Hepatocyte (in vitro differentiated cells): ENCODE data around the gene ZFC3H1. TPM values are rescaled to one million over a fixed set of nuclear protein-coding genes. Genes with fewer than 3 reads are reported as not detected.
"Not testable (repeated sequence)": the region's sequence is repeated elsewhere in the genome, so short reads cannot be mapped to it uniquely, and the experiment has no call there.

Experiments used
- DNase-seq: peaks from one replicate; pipeline ENCODE4 v3.0.0-alpha.2; 2016; ENCODE audit warnings: low spot score
- H2AFZ ChIP-seq: fragments of 200-600 bp; sonication (generic); 2 replicates; pipeline ENCODE4 v1.6.0; 2016; ENCODE audit warnings: antibody characterized with exemption, mild to moderate bottlenecking
- H3K27ac ChIP-seq: fragments of 200-600 bp; sonication (generic); 2 replicates; pipeline ENCODE4 v1.5.1; 2016; ENCODE audit warnings: mild to moderate bottlenecking
- H3K27me3 ChIP-seq: fragments of 200-600 bp; sonication (generic); 2 replicates; pipeline ENCODE4 v1.6.1; 2016
- H3K36me3 ChIP-seq: fragments of 200-600 bp; sonication (generic); replicated peaks from 2 replicates; pipeline ENCODE4 v1.5.1; 2016; ENCODE audit warnings: low read depth; ENCODE audit not compliant: insufficient read depth
- H3K4me1 ChIP-seq: fragments of 200-600 bp; sonication (generic); 2 replicates; pipeline ENCODE4 v1.5.1; 2016; ENCODE audit warnings: mild to moderate bottlenecking, moderate library complexity; ENCODE audit not compliant: insufficient read depth
- H3K4me2 ChIP-seq: fragments of 200-600 bp; sonication (generic); 2 replicates; pipeline ENCODE4 v1.6.0; 2016
- H3K4me3 ChIP-seq: fragments of 200-600 bp; sonication (generic); 2 replicates; pipeline ENCODE4 v1.5.1; 2016; ENCODE audit warnings: mild to moderate bottlenecking
- H3K79me2 ChIP-seq: fragments of 200-600 bp; sonication (generic); 2 replicates; pipeline ENCODE4 v1.6.0; 2017; ENCODE audit warnings: mild to moderate bottlenecking
- H3K9me2 ChIP-seq: fragments of 200-600 bp; sonication (generic); replicated peaks from 2 replicates; pipeline ENCODE4 v1.6.0; 2017; ENCODE audit warnings: mild to moderate bottlenecking; ENCODE audit not compliant: insufficient read depth
- H3K9me3 ChIP-seq: fragments of 200-600 bp; sonication (generic); 2 replicates; pipeline ENCODE4 v1.5.1; 2016; ENCODE audit warnings: low read depth, mild to moderate bottlenecking
- H4K20me1 ChIP-seq: fragments of 200-600 bp; sonication (generic); 2 replicates; pipeline ENCODE4 v1.6.0; 2016; ENCODE audit warnings: mild to moderate bottlenecking; ENCODE audit not compliant: insufficient read depth, poor library complexity, severe bottlenecking
- CTCF ChIP-seq: fragments of 200-600 bp; sonication (generic); IDR thresholded peaks from 2 replicates; pipeline ENCODE4 v1.5.1; 2016; ENCODE audit warnings: antibody characterized with exemption, mild to moderate bottlenecking; ENCODE audit not compliant: poor library complexity
- EZH2 ChIP-seq: fragments of 200-600 bp; sonication (generic); IDR thresholded peaks from 2 replicates; pipeline ENCODE4 v1.6.1; 2016; ENCODE audit warnings: antibody characterized with exemption, mild to moderate bottlenecking, borderline replicate concordance
- EZH2phosphoT487 ChIP-seq: fragments of 200-600 bp; sonication (generic); IDR thresholded peaks from one replicate; pipeline ENCODE4 v1.6.1; 2018; ENCODE audit warnings: antibody characterized with exemption, mild to moderate bottlenecking, low read depth, moderate library complexity; ENCODE audit not compliant: unreplicated experiment, severe bottlenecking
- WGBS: methylation state at CpG from one replicate; pipeline ENCODE4 v1.1.6; 2016; ENCODE audit warnings: low lambda C conversion rate; ENCODE audit errors: missing lambda C conversion rate; 5-methylcytosine and 5-hydroxymethylcytosine counted together
- polyA plus RNA-seq: library from polyadenylated mRNA; unstranded; fragments of >200 nt; fragmentation: Nextera tagmentation; extraction: Ambion mirVana; gene quantifications from 2 replicates; pipeline ENCODE4 v1.2.1, GENCODE V29; 2016
- total RNA-seq: library from RNA; depleted of rRNA; stranded (reverse); fragments of >200 nt; gene quantifications from 2 replicates; pipeline ENCODE4 v1.2.3, GENCODE V29; 2014

The ZFC3H1 gene
- total and polyA plus RNA-seq, 2 experiments from 2014 or later: 28.0 to 48.6 TPM

DNA sequence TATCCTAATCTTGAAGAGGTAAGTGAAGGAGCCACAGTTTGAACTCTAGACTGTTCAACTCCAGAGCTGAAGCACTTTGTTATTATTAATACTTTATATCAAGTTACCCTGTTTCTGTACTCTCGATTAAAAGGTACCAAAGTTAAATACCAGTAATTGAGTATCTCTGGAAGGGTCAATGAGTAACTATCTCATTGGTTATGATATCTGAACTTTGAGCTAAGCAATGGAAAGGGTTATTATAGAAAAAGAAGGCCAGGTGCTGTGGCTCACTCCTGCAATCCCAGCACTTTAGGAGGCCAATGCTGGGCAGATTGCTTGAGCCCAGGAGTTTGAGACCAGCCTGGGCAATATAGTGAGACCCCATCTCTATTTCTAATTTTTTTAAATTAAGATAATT lies 32.1 kb upstream of the ZFC3H1 start:
- H3K27ac ChIP-seq: no peak overlapping the region
- WGBS: 91% methylated on average over 1 of the region's 1 CpG

GRCh38 chr12:71694099-71694820 lies 30.6 kb upstream of the ZFC3H1 start:
- Histone ChIP-seq H3K27me3 (no peaks in the 10 kb centered on the region), H3K79me2 (no peaks in the 10 kb centered on the region), H4K20me1 (no peaks in the 10 kb centered on the region), H2AFZ (no peak overlapping the region), H3K36me3 (no peaks in the 10 kb centered on the region), H3K27ac (no peak overlapping the region), H3K4me1 (no peaks in the 10 kb centered on the region), H3K9me3 (no peaks in the 10 kb centered on the region), H3K9me2 (no peaks in the 10 kb centered on the region), H3K4me3 (no peak overlapping the region), H3K4me2 (no peak overlapping the region)
- DNase-seq: no peak
- 91% methylated on average over 1 of the region's 1 CpG for WGBS
- no peak for TF ChIP-seq EZH2phosphoT487
- no peak for TF ChIP-seq CTCF
- no peak for TF ChIP-seq EZH2

More for the DNA sequence above, 32.1 kb upstream of the ZFC3H1 start:
- no peaks in the 10 kb centered on the region for H3K79me2 ChIP-seq
- no peak for DNase-seq
- H3K4me1 ChIP-seq: no peaks in the 10 kb centered on the region
- no peaks in the 10 kb centered on the region for H3K9me3 ChIP-seq
- no peak overlapping the region for H2AFZ ChIP-seq
- H4K20me1 ChIP-seq: no peaks in the 10 kb centered on the region
- no peaks in the 10 kb centered on the region for H3K36me3 ChIP-seq
- H3K4me3 ChIP-seq: no peak overlapping the region
- no peaks in the 10 kb centered on the region for H3K27me3 ChIP-seq
- no peak overlapping the region for H3K4me2 ChIP-seq
- TF ChIP-seq EZH2: no peak
- TF ChIP-seq CTCF: no peak
- TF ChIP-seq EZH2phosphoT487: no peak
- H3K9me2 ChIP-seq: no peaks in the 10 kb centered on the region

GRCh38 chr12:71693651-71694050 lies 30.0 kb upstream of the ZFC3H1 start:
- not testable (repeated sequence) for H3K9me3 ChIP-seq, H3K4me3 ChIP-seq, H3K27me3 ChIP-seq, H3K36me3 ChIP-seq, H3K79me2 ChIP-seq, DNase-seq, H4K20me1 ChIP-seq, H3K9me2 ChIP-seq, H3K4me1 ChIP-seq, H3K27ac ChIP-seq, H3K4me2 ChIP-seq, H2AFZ ChIP-seq
- WGBS: 93% methylated on average over 5 of the region's 5 CpGs

- Histone ChIP-seq H3K27ac (no peak overlapping the region), H3K4me2 (no peak overlapping the region), H3K9me3 (no peaks in the 10 kb centered on the region), H3K36me3 (no peaks in the 10 kb centered on the region), H3K79me2 (peaks cover 8% of the 10 kb centered on the region), H2AFZ (no peak overlapping the region), H4K20me1 (no peaks in the 10 kb centered on the region), H3K9me2 (no peaks in the 10 kb centered on the region), H3K4me3 (no peak overlapping the region), H3K27me3 (no peaks in the 10 kb centered on the region), H3K4me1 (peaks cover 3% of the 10 kb centered on the region)
- DNase-seq: no peak
- 97% methylated on average over 7 of the region's 7 CpGs for WGBS
- TF ChIP-seq EZH2phosphoT487 (no peak), EZH2 (no peak), CTCF (no peak)
Measured at GRCh38 chr12:71693126-71693525, 29.5 kb upstream of the ZFC3H1 start.
